GM19025 (cell line): Measurements from ENCODE around the gene CNNM2.
"Not testable (repeated sequence)": the region's sequence is repeated elsewhere in the genome, so short reads cannot be mapped to it uniquely, and the experiment has no call there.

Source experiments
- ATAC-seq: cut with Tn5 transposase; IDR thresholded peaks from one replicate; pipeline ENCODE4 v1.9.1; 2021; ENCODE audit warnings: mild to moderate bottlenecking, low read depth, moderate library complexity; ENCODE audit not compliant: unreplicated experiment

Gene CNNM2

GRCh38 chr10:102964713-102965112 is 46.6 kb downstream of the CNNM2 start:
- no peak for ATAC-seq

GRCh38 chr10:102965311-102965851 is 47.3 kb downstream of the CNNM2 start:
- ATAC-seq: no peak

- ATAC-seq: no peak
These were observed 49.0 kb downstream of the CNNM2 start for GRCh38 chr10:102967123-102967522.

GRCh38 chr10:102970562-102971340 is 52.7 kb downstream of the CNNM2 start:
- no peak for ATAC-seq

- no peak for ATAC-seq
These were observed 57.6 kb downstream of the CNNM2 start for GRCh38 chr10:102975483-102976379.

- not testable (repeated sequence) for ATAC-seq
These were observed 58.3 kb downstream of the CNNM2 start for GRCh38 chr10:102976380-102976726.

- no peak for ATAC-seq
These were observed 64.2 kb downstream of the CNNM2 start for GRCh38 chr10:102982296-102982695.

GRCh38 chr10:102984086-102984485 is 66.0 kb downstream of the CNNM2 start:
- ATAC-seq: no peak

GRCh38 chr10:102985811-102986210 is 67.7 kb downstream of the CNNM2 start:
- no peak for ATAC-seq

- no peak for ATAC-seq
These were observed 70.6 kb downstream of the CNNM2 start for GRCh38 chr10:102988404-102989314.

- no peak for ATAC-seq
These were observed 76.6 kb downstream of the CNNM2 start for GRCh38 chr10:102994531-102995295.

GRCh38 chr10:102996876-102997275 is 78.8 kb downstream of the CNNM2 start:
- no peak for ATAC-seq

- no peak for ATAC-seq
These were observed 79.9 kb downstream of the CNNM2 start for GRCh38 chr10:102997998-102998397.

- no peak for ATAC-seq
These were observed 80.4 kb downstream of the CNNM2 start for GRCh38 chr10:102998399-102998907.

- not testable (repeated sequence) for ATAC-seq
These were observed 82.0 kb downstream of the CNNM2 start for GRCh38 chr10:103000050-103000449.

- no peak for ATAC-seq
These were observed 88.9 kb downstream of the CNNM2 start for GRCh38 chr10:103007017-103007416.

- no peak for ATAC-seq
These were observed 95.3 kb downstream of the CNNM2 start for GRCh38 chr10:103013416-103013815.

- ATAC-seq: no peak
These were observed 101.3 kb downstream of the CNNM2 start for GRCh38 chr10:103019425-103019824.

GRCh38 chr10:103021150-103021899 is 103.2 kb downstream of the CNNM2 start:
- ATAC-seq: no peak
